ENCODE results near the gene NSD2.
"Not testable (repeated sequence)": the region's sequence is repeated elsewhere in the genome, so short reads cannot be mapped to it uniquely, and the experiment has no call there.

The NSD2 gene

GRCh38 chr4:1909696-1910095, 38.5 kb downstream of the NSD2 start:
- H3K27me3 ChIP-seq (ENCODE audit: control insufficient read depth in 1 of 2, insufficient read depth in 2 of 2, low read length in 2 of 2); H3K27ac ChIP-seq (ENCODE audit: low read depth, low read length); H3K4me3 ChIP-seq (ENCODE audit: low read depth in 1 of 2, low read length in 2 of 2); H3K9ac ChIP-seq (ENCODE audit: low read depth in 1 of 2, low read length in 2 of 2); H3K9me3 ChIP-seq (ENCODE audit: control insufficient read depth in 1 of 2, low read length in 2 of 2); H3K4me1 ChIP-seq (ENCODE audit: control insufficient read depth in 1 of 2, insufficient read depth in 2 of 2, low read length in 2 of 2): not testable (repeated sequence)
- peaks cover 3 to 33% of the 10 kb centered on the region in 2 donors for H3K36me3 ChIP-seq (ENCODE audit: control insufficient read depth in 1 of 2, insufficient read depth in 2 of 2, low read length in 2 of 2)

- Histone ChIP-seq H3K4me3 (ENCODE audit: low read depth in 1 of 2, low read length in 2 of 2) (no peak overlapping the region), H3K9ac (ENCODE audit: low read depth in 1 of 2, low read length in 2 of 2) (no peak overlapping the region), H3K27me3 (ENCODE audit: control insufficient read depth in 1 of 2, insufficient read depth in 2 of 2, low read length in 2 of 2) (no peaks in the 10 kb centered on the region), H3K27ac (ENCODE audit: low read depth, low read length) (no peak overlapping the region), H3K9me3 (ENCODE audit: control insufficient read depth in 1 of 2, low read length in 2 of 2) (no peaks in the 10 kb centered on the region), H3K36me3 (ENCODE audit: control insufficient read depth in 1 of 2, insufficient read depth in 2 of 2, low read length in 2 of 2) (peaks cover 3 to 29% of the 10 kb centered on the region in 2 donors), H3K4me1 (ENCODE audit: control insufficient read depth in 1 of 2, insufficient read depth in 2 of 2, low read length in 2 of 2) (peaks cover 0 to 4% of the 10 kb centered on the region in 2 donors)
Measured at GRCh38 chr4:1910643-1911042, 39.5 kb downstream of the NSD2 start.

- H3K9ac ChIP-seq (ENCODE audit: low read depth in 1 of 2, low read length in 2 of 2); H3K4me3 ChIP-seq (ENCODE audit: low read depth in 1 of 2, low read length in 2 of 2); H3K27me3 ChIP-seq (ENCODE audit: control insufficient read depth in 1 of 2, insufficient read depth in 2 of 2, low read length in 2 of 2); H3K27ac ChIP-seq (ENCODE audit: low read depth, low read length); H3K9me3 ChIP-seq (ENCODE audit: control insufficient read depth in 1 of 2, low read length in 2 of 2); H3K4me1 ChIP-seq (ENCODE audit: control insufficient read depth in 1 of 2, insufficient read depth in 2 of 2, low read length in 2 of 2): not testable (repeated sequence)
- peaks cover 3 to 28% of the 10 kb centered on the region in 2 donors for H3K36me3 ChIP-seq (ENCODE audit: control insufficient read depth in 1 of 2, insufficient read depth in 2 of 2, low read length in 2 of 2)
Measured at GRCh38 chr4:1911316-1911715, 40.1 kb downstream of the NSD2 start.

- peaks cover 18 to 36% of the 10 kb centered on the region in 2 donors for H3K36me3 ChIP-seq (ENCODE audit: control insufficient read depth in 1 of 2, insufficient read depth in 2 of 2, low read length in 2 of 2)
- no peak overlapping the region for H3K9ac ChIP-seq (ENCODE audit: low read depth in 1 of 2, low read length in 2 of 2)
- no peak overlapping the region for H3K4me3 ChIP-seq (ENCODE audit: low read depth in 1 of 2, low read length in 2 of 2)
- no peaks in the 10 kb centered on the region for H3K4me1 ChIP-seq (ENCODE audit: control insufficient read depth in 1 of 2, insufficient read depth in 2 of 2, low read length in 2 of 2)
- no peaks in the 10 kb centered on the region for H3K9me3 ChIP-seq (ENCODE audit: control insufficient read depth in 1 of 2, low read length in 2 of 2)
- no peaks in the 10 kb centered on the region for H3K27me3 ChIP-seq (ENCODE audit: control insufficient read depth in 1 of 2, insufficient read depth in 2 of 2, low read length in 2 of 2)
- no peak overlapping the region for H3K27ac ChIP-seq (ENCODE audit: low read depth, low read length)
Measured at GRCh38 chr4:1922821-1923220, 51.6 kb downstream of the NSD2 start.

GRCh38 chr4:1927675-1928074, 56.5 kb downstream of the NSD2 start:
- peaks cover 8 to 42% of the 10 kb centered on the region in 2 donors for H3K36me3 ChIP-seq (ENCODE audit: control insufficient read depth in 1 of 2, insufficient read depth in 2 of 2, low read length in 2 of 2)
- H3K9ac ChIP-seq (ENCODE audit: low read depth in 1 of 2, low read length in 2 of 2): no peak overlapping the region
- no peaks in the 10 kb centered on the region for H3K4me1 ChIP-seq (ENCODE audit: control insufficient read depth in 1 of 2, insufficient read depth in 2 of 2, low read length in 2 of 2)

GRCh38 chr4:1928356-1929239, 57.4 kb downstream of the NSD2 start:
- H3K4me3 ChIP-seq (ENCODE audit: low read depth in 1 of 2, low read length in 2 of 2): no peak overlapping the region
- no peak overlapping the region for H3K9ac ChIP-seq (ENCODE audit: low read depth in 1 of 2, low read length in 2 of 2)
- no peaks in the 10 kb centered on the region for H3K9me3 ChIP-seq (ENCODE audit: control insufficient read depth in 1 of 2, low read length in 2 of 2)
- no peaks in the 10 kb centered on the region for H3K27me3 ChIP-seq (ENCODE audit: control insufficient read depth in 1 of 2, insufficient read depth in 2 of 2, low read length in 2 of 2)
- H3K27ac ChIP-seq (ENCODE audit: low read depth, low read length): no peak overlapping the region
- H3K36me3 ChIP-seq (ENCODE audit: control insufficient read depth in 1 of 2, insufficient read depth in 2 of 2, low read length in 2 of 2): peaks cover 3 to 40% of the 10 kb centered on the region in 2 donors
- no peaks in the 10 kb centered on the region for H3K4me1 ChIP-seq (ENCODE audit: control insufficient read depth in 1 of 2, insufficient read depth in 2 of 2, low read length in 2 of 2)

More at GRCh38 chr4:1927675-1928074, 56.5 kb downstream of the NSD2 start:
- Histone ChIP-seq H3K9me3 (ENCODE audit: control insufficient read depth in 1 of 2, low read length in 2 of 2) (no peaks in the 10 kb centered on the region), H3K27ac (ENCODE audit: low read depth, low read length) (no peak overlapping the region), H3K4me3 (ENCODE audit: low read depth in 1 of 2, low read length in 2 of 2) (no peak overlapping the region), H3K27me3 (ENCODE audit: control insufficient read depth in 1 of 2, insufficient read depth in 2 of 2, low read length in 2 of 2) (no peaks in the 10 kb centered on the region)

GRCh38 chr4:1932736-1933135, 61.5 kb downstream of the NSD2 start:
- Histone ChIP-seq H3K4me3 (ENCODE audit: low read depth in 1 of 2, low read length in 2 of 2) (no peak overlapping the region), H3K9me3 (ENCODE audit: control insufficient read depth in 1 of 2, low read length in 2 of 2) (no peaks in the 10 kb centered on the region), H3K9ac (ENCODE audit: low read depth in 1 of 2, low read length in 2 of 2) (no peak overlapping the region), H3K36me3 (ENCODE audit: control insufficient read depth in 1 of 2, insufficient read depth in 2 of 2, low read length in 2 of 2) (peaks cover 6 to 52% of the 10 kb centered on the region in 2 donors), H3K27ac (ENCODE audit: low read depth, low read length) (no peak overlapping the region), H3K4me1 (ENCODE audit: control insufficient read depth in 1 of 2, insufficient read depth in 2 of 2, low read length in 2 of 2) (peaks cover 0 to 5% of the 10 kb centered on the region in 2 donors), H3K27me3 (ENCODE audit: control insufficient read depth in 1 of 2, insufficient read depth in 2 of 2, low read length in 2 of 2) (no peaks in the 10 kb centered on the region)

GRCh38 chr4:1933700-1934099, 62.5 kb downstream of the NSD2 start:
- peaks cover 9 to 48% of the 10 kb centered on the region in 2 donors for H3K36me3 ChIP-seq (ENCODE audit: control insufficient read depth in 1 of 2, insufficient read depth in 2 of 2, low read length in 2 of 2)
- H3K27me3 ChIP-seq (ENCODE audit: control insufficient read depth in 1 of 2, insufficient read depth in 2 of 2, low read length in 2 of 2): no peaks in the 10 kb centered on the region
- H3K27ac ChIP-seq (ENCODE audit: low read depth, low read length): no peak overlapping the region
- no peaks in the 10 kb centered on the region for H3K9me3 ChIP-seq (ENCODE audit: control insufficient read depth in 1 of 2, low read length in 2 of 2)
- H3K4me3 ChIP-seq (ENCODE audit: low read depth in 1 of 2, low read length in 2 of 2): no peak overlapping the region
- no peak overlapping the region for H3K9ac ChIP-seq (ENCODE audit: low read depth in 1 of 2, low read length in 2 of 2)
- H3K4me1 ChIP-seq (ENCODE audit: control insufficient read depth in 1 of 2, insufficient read depth in 2 of 2, low read length in 2 of 2): peaks cover 0 to 5% of the 10 kb centered on the region in 2 donors

- peaks cover 23 to 57% of the 10 kb centered on the region in 2 donors for H3K36me3 ChIP-seq (ENCODE audit: control insufficient read depth in 1 of 2, insufficient read depth in 2 of 2, low read length in 2 of 2)
- no peak overlapping the region for H3K9ac ChIP-seq (ENCODE audit: low read depth in 1 of 2, low read length in 2 of 2)
- no peaks in the 10 kb centered on the region for H3K9me3 ChIP-seq (ENCODE audit: control insufficient read depth in 1 of 2, low read length in 2 of 2)
- no peak overlapping the region for H3K4me3 ChIP-seq (ENCODE audit: low read depth in 1 of 2, low read length in 2 of 2)
- no peaks in the 10 kb centered on the region for H3K27me3 ChIP-seq (ENCODE audit: control insufficient read depth in 1 of 2, insufficient read depth in 2 of 2, low read length in 2 of 2)
- H3K4me1 ChIP-seq (ENCODE audit: control insufficient read depth in 1 of 2, insufficient read depth in 2 of 2, low read length in 2 of 2): peaks cover 0 to 5% of the 10 kb centered on the region in 2 donors
- no peak overlapping the region for H3K27ac ChIP-seq (ENCODE audit: low read depth, low read length)
Measured at GRCh38 chr4:1937550-1937949, 66.4 kb downstream of the NSD2 start.

GRCh38 chr4:1938027-1938426, 66.8 kb downstream of the NSD2 start:
- Histone ChIP-seq H3K36me3 (ENCODE audit: control insufficient read depth in 1 of 2, insufficient read depth in 2 of 2, low read length in 2 of 2) (peaks cover 25 to 57% of the 10 kb centered on the region in 2 donors), H3K4me3 (ENCODE audit: low read depth in 1 of 2, low read length in 2 of 2) (no peak overlapping the region), H3K27me3 (ENCODE audit: control insufficient read depth in 1 of 2, insufficient read depth in 2 of 2, low read length in 2 of 2) (no peaks in the 10 kb centered on the region), H3K27ac (ENCODE audit: low read depth, low read length) (no peak overlapping the region), H3K9ac (ENCODE audit: low read depth in 1 of 2, low read length in 2 of 2) (no peak overlapping the region), H3K4me1 (ENCODE audit: control insufficient read depth in 1 of 2, insufficient read depth in 2 of 2, low read length in 2 of 2) (peaks cover 0 to 5% of the 10 kb centered on the region in 2 donors), H3K9me3 (ENCODE audit: control insufficient read depth in 1 of 2, low read length in 2 of 2) (no peaks in the 10 kb centered on the region)

Measured in duodenal mucosa (tissue), 2 donors.